ENCODE measurements around the gene PDE4D. TPM values are rescaled to one million over a fixed set of nuclear protein-coding genes. Genes with fewer than 3 reads are reported as not detected.

PDE4D gene
- total and polyA plus RNA-seq, 2 experiments from 2014 or later: 21.9 to 54.2 TPM

DNA sequence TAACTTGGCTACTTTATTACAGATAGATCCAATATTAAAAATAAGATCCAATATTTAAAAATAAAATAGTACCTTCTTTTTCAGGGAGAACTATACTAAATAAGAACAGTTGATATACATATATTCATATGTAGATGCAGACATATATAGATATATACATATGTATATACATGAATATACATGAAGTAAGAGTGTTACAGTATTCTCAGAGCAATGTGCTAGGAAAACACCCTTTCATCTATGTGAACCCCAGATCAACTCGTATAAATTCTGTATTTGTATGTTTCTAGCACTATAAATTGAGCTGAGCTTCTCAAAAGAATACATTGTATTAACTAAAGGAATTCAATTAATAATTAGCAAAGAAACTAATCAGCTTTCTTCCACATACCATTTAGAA, 287.6 kb downstream of the PDE4D start:
- H3K36me3 ChIP-seq: no peaks in the 10 kb centered on the region
- peaks cover 10% of the 10 kb centered on the region for H3K4me1 ChIP-seq (ENCODE audit: low read depth)
- no peak overlapping the region for H3K27ac ChIP-seq
- H3K27me3 ChIP-seq: no peaks in the 10 kb centered on the region
- TF ChIP-seq, protein P1, sequence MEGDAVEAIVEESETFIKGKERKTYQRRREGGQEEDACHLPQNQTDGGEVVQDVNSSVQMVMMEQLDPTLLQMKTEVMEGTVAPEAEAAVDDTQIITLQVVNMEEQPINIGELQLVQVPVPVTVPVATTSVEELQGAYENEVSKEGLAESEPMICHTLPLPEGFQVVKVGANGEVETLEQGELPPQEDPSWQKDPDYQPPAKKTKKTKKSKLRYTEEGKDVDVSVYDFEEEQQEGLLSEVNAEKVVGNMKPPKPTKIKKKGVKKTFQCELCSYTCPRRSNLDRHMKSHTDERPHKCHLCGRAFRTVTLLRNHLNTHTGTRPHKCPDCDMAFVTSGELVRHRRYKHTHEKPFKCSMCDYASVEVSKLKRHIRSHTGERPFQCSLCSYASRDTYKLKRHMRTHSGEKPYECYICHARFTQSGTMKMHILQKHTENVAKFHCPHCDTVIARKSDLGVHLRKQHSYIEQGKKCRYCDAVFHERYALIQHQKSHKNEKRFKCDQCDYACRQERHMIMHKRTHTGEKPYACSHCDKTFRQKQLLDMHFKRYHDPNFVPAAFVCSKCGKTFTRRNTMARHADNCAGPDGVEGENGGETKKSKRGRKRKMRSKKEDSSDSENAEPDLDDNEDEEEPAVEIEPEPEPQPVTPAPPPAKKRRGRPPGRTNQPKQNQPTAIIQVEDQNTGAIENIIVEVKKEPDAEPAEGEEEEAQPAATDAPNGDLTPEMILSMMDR (IDR thresholded peaks at IDR 0.05; ENCODE audit: low read depth, low read length): no peak
- H3K9me3 ChIP-seq (ENCODE audit: low read depth): no peaks in the 10 kb centered on the region
- no peak overlapping the region for H3K4me3 ChIP-seq
- no peak for DNase-seq (ENCODE audit: low read depth in 1 of 2, low spot score in 1 of 2)

DNA sequence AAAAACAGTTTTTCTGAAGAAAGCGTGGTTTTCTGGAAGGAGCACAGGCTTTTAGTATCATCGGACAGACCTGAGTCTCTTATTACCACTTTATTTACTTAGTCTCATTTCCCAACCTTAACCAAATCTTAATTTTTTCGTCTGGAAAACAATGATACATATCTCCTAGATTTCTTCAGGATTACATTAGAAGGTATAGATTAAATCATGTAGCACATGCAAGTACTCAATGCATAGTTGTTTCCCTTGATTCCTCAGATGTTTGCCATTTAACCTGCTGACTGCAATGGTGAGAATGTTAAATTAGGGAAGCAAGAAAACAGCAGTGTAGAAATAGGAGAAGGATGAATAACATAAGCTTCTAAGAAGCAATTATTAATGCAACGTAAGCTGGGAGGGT, 289.4 kb downstream of the PDE4D start:
- DNase-seq (ENCODE audit: low read depth in 1 of 2, low spot score in 1 of 2): no peak
- Histone ChIP-seq H3K27me3 (no peaks in the 10 kb centered on the region), H3K4me3 (no peak overlapping the region), H3K9me3 (ENCODE audit: low read depth) (no peaks in the 10 kb centered on the region), H3K27ac (no peak overlapping the region), H3K36me3 (no peaks in the 10 kb centered on the region), H3K4me1 (ENCODE audit: low read depth) (peaks cover 10% of the 10 kb centered on the region)
- TF ChIP-seq, protein P1 (IDR thresholded peaks at IDR 0.05; ENCODE audit: low read depth, low read length): no peak

DNA sequence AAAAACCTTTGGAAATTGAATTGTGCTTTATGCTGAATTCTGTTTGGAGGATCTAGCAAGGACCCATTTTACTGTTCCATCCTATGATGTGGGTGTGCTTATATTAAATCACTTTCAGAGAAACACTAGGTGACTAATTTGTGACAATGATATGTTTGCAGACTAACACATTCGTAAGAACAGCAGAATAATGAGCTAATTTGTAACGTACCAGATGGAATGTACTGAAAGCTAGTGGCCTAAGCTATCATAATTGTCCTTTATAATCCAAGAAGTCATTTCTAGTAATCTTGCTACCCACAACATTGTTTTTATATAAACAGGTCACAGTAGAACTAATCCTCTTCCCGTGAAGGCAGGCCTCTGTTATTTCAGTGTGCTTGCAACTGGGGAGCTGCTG, 292.5 kb downstream of the PDE4D start:
- peaks cover 14% of the 10 kb centered on the region for H3K4me1 ChIP-seq (ENCODE audit: low read depth)
- no peak for DNase-seq (ENCODE audit: low read depth in 1 of 2, low spot score in 1 of 2)
- H3K27me3 ChIP-seq: no peaks in the 10 kb centered on the region
- H3K9me3 ChIP-seq (ENCODE audit: low read depth): no peaks in the 10 kb centered on the region
- no peak overlapping the region for H3K4me3 ChIP-seq
- no peak overlapping the region for H3K27ac ChIP-seq
- TF ChIP-seq, protein P1 (IDR thresholded peaks at IDR 0.05; ENCODE audit: low read depth, low read length): no peak
- H3K36me3 ChIP-seq: no peaks in the 10 kb centered on the region

DNA sequence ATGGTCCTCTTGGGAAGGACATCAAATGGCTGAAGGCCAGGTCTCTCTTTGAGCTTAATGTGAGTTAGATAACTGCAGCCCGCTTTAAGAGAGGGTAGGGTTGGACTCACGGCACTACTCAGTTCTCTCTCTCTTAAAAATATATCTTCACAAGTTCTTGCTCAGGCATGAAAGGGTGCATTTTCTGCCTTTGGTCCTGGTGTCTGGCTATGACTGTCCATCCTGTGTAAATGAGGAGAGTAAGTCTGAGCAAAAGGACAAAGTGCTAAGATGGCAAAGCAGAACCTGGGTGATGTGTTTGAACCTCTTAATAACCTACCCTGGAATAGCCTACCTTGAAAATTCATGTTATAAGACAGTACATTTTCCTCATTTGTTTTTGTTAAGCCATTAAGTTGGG, 293.4 kb downstream of the PDE4D start:
- Histone ChIP-seq H3K4me3 (no peak overlapping the region), H3K9me3 (ENCODE audit: low read depth) (no peaks in the 10 kb centered on the region), H3K36me3 (no peaks in the 10 kb centered on the region), H3K4me1 (ENCODE audit: low read depth) (peaks cover 14% of the 10 kb centered on the region), H3K27me3 (no peaks in the 10 kb centered on the region), H3K27ac (no peak overlapping the region)
- no peak for DNase-seq (ENCODE audit: low read depth in 1 of 2, low spot score in 1 of 2)
- TF ChIP-seq, protein P1 (IDR thresholded peaks at IDR 0.05; ENCODE audit: low read depth, low read length): no peak

DNA sequence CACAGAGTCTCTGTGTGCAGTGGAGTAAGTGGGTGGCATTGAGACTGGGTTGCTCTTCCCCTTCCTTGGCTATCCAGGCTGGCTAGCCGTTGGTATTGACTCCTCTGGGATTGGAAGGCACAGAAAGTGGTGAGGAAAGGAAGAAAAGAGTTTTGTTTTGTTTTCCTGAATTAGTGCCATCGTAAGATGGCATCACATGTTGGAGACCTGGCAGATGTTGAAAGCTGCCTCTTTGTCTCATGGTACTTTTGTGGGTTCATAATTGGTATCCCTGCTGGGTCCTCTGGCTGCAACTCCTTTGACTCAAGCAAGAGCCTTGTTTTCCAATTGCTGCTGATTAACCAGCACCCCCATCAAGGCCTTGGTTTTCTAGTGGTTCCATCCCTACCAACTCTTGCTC, 293.8 kb downstream of the PDE4D start:
- Histone ChIP-seq H3K27ac (no peak overlapping the region), H3K4me1 (ENCODE audit: low read depth) (peaks cover 14% of the 10 kb centered on the region), H3K36me3 (no peaks in the 10 kb centered on the region), H3K27me3 (no peaks in the 10 kb centered on the region), H3K9me3 (ENCODE audit: low read depth) (no peaks in the 10 kb centered on the region), H3K4me3 (no peak overlapping the region)
- TF ChIP-seq, protein P1 (IDR thresholded peaks at IDR 0.05; ENCODE audit: low read depth, low read length): no peak
- DNase-seq (ENCODE audit: low read depth in 1 of 2, low spot score in 1 of 2): no peak

DNA sequence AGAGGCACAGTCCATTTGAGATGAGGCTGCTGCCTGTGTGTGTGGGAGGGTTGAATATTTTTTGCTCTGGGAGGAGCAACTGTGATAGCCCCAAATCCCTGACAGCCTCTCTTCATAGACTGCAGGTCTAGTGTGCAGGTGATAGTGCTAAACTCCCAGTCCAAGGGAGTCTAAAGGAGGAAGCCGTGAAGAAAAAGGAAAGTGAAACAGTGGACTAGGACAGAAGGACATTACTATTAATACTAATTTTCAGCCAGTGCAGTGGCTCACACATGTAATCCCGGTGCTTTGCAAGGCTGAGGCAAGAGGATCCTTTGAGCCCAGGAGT, 295.0 kb downstream of the PDE4D start:
- H3K4me1 ChIP-seq (ENCODE audit: low read depth): peaks cover 8% of the 10 kb centered on the region
- H3K9me3 ChIP-seq (ENCODE audit: low read depth): no peaks in the 10 kb centered on the region
- peak overlapping the region; percentile 29 for H3K27ac ChIP-seq
- H3K27me3 ChIP-seq: no peaks in the 10 kb centered on the region
- TF ChIP-seq, protein P1 (IDR thresholded peaks at IDR 0.05; ENCODE audit: low read depth, low read length): no peak
- DNase-seq (ENCODE audit: low read depth in 1 of 2, low spot score in 1 of 2): peak in 1 of 2 donors; percentile 34
- H3K36me3 ChIP-seq: no peaks in the 10 kb centered on the region
- no peak overlapping the region for H3K4me3 ChIP-seq

Measured in cardiac muscle cell (in vitro differentiated cells and primary cell).